ENCODE measurements around the gene SPTY2D1.

DNA sequence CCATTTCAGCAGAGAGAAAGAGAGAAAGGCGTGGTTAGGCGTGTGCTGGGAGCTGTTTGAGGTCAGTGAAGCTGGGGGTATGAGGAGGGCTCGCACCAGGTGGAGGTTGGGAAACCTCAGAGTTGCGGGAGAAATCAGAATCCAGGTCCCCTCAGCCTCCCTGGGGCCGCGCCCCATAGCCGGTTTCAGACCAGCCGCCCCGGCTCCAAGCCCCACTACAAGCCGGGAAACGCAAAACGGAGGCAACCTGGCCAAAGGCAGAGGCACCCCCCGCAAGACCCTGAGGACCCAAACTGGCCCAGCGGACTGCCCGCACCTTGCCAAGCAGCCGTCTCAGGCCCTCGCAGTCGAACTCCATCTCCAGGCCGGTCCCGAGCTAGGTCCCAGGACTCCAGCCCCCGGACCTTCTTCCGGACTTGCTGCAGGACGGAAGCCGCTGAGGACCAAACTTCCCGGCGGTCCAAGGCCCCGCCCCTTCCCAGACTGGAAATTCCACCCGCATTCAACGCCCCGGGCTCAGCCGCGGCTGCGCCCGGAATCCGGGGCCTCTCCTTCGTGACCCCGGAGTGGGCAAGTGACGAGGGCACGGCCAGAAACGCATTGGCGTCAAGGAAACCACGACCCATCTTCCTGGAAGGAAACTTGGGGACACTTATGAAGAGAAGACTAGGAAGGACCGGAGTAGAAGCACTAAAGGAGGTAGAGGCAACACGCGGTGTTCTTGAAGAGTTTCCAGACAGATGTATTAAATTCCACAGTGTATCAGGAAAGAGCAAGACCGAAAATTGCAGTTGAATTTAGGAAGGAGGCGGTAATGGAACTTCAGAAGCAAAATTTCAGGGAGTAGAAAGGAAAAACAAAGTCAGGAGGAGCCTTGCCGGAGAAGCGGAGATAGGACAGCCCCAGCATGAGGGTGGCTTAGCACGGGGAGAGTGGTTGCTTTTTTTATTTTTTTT, 45.6 kb downstream of the SPTY2D1 start, which contains the start of gene UEVLD:
- TF ChIP-seq, protein P1, sequence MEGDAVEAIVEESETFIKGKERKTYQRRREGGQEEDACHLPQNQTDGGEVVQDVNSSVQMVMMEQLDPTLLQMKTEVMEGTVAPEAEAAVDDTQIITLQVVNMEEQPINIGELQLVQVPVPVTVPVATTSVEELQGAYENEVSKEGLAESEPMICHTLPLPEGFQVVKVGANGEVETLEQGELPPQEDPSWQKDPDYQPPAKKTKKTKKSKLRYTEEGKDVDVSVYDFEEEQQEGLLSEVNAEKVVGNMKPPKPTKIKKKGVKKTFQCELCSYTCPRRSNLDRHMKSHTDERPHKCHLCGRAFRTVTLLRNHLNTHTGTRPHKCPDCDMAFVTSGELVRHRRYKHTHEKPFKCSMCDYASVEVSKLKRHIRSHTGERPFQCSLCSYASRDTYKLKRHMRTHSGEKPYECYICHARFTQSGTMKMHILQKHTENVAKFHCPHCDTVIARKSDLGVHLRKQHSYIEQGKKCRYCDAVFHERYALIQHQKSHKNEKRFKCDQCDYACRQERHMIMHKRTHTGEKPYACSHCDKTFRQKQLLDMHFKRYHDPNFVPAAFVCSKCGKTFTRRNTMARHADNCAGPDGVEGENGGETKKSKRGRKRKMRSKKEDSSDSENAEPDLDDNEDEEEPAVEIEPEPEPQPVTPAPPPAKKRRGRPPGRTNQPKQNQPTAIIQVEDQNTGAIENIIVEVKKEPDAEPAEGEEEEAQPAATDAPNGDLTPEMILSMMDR (optimal IDR thresholded peaks at IDR 0.05 in 1 of 3, IDR thresholded peaks at IDR 0.05 in 1 of 3, conservative IDR thresholded peaks at IDR 0.05 in 1 of 3; ENCODE audit: extremely low read depth in 1 of 3, insufficient read depth in 2 of 3, low read length in 3 of 3), result no peak
- TF ChIP-seq EZH2 (IDR thresholded peaks at IDR 0.05; ENCODE audit: low read length), result no peak

Measured in keratinocyte (primary cell).